HG02870 (cell line): Measurements from ENCODE around the gene CNTN2.

Experiments used
- ATAC-seq: cut with Tn5 transposase; IDR thresholded peaks from one replicate; pipeline ENCODE4 v1.9.1; 2021; ENCODE audit warnings: mild to moderate bottlenecking, moderate library complexity; ENCODE audit not compliant: unreplicated experiment

Gene CNTN2

GRCh38 chr1:205071801-205072200 is 28.8 kb downstream of the CNTN2 start:
- no peak for ATAC-seq

- no peak for ATAC-seq
Observed at GRCh38 chr1:205072286-205072685, 29.3 kb downstream of the CNTN2 start.

- ATAC-seq = no peak
Observed at GRCh38 chr1:205072881-205073280, 29.9 kb downstream of the CNTN2 start.

- no peak for ATAC-seq
Observed at GRCh38 chr1:205073511-205073910, 30.5 kb downstream of the CNTN2 start.

GRCh38 chr1:205074084-205074483 is 31.1 kb downstream of the CNTN2 start:
- ATAC-seq = no peak

GRCh38 chr1:205074513-205074912 is 31.5 kb downstream of the CNTN2 start:
- ATAC-seq = no peak

- no peak for ATAC-seq
Observed at GRCh38 chr1:205075642-205076155, 32.7 kb downstream of the CNTN2 start.

GRCh38 chr1:205076245-205076761 is 33.3 kb downstream of the CNTN2 start:
- ATAC-seq = no peak

- ATAC-seq = no peak
Observed at GRCh38 chr1:205077158-205077933, 34.3 kb downstream of the CNTN2 start.

GRCh38 chr1:205077934-205078311 is 34.9 kb downstream of the CNTN2 start:
- ATAC-seq = no peak

GRCh38 chr1:205082431-205082830 is 39.4 kb downstream of the CNTN2 start:
- no peak for ATAC-seq

GRCh38 chr1:205084360-205084759 is 41.3 kb downstream of the CNTN2 start, which contains the start of gene TMEM81:
Gene TMEM81 (minus strand): TSS chr1:205084460. CDS start chr1:205084320, 140 bp downstream.
- ATAC-seq = no peak

GRCh38 chr1:205088341-205088740 is 45.3 kb downstream of the CNTN2 start:
- ATAC-seq = no peak

- no peak for ATAC-seq
Observed at GRCh38 chr1:205091043-205091740, 48.2 kb downstream of the CNTN2 start.

- ATAC-seq = no peak
Observed at GRCh38 chr1:205095422-205095821, 52.4 kb downstream of the CNTN2 start.

GRCh38 chr1:205098242-205098641 is 55.2 kb downstream of the CNTN2 start:
- ATAC-seq = no peak

GRCh38 chr1:205102404-205102803 is 59.4 kb downstream of the CNTN2 start:
- no peak for ATAC-seq

- no peak for ATAC-seq
Observed at GRCh38 chr1:205107327-205107726, 64.3 kb downstream of the CNTN2 start.

- ATAC-seq = no peak
Observed at GRCh38 chr1:205108464-205108863, 65.5 kb downstream of the CNTN2 start.

GRCh38 chr1:205109269-205109668 is 66.3 kb downstream of the CNTN2 start:
- no peak for ATAC-seq

- no peak for ATAC-seq
Observed at GRCh38 chr1:205109711-205110110, 66.7 kb downstream of the CNTN2 start.

- no peak for ATAC-seq
Observed at GRCh38 chr1:205111354-205111753, 68.3 kb downstream of the CNTN2 start.
